Activated CD4-positive, alpha-beta T cell treated with anti-CD3 and anti-CD28 coated beads, Interleukin-2, amount 50 U/mL, for 24 hours (primary cell): ENCODE data around the gene ITFG1.

Source experiments
- DNase-seq, 2 donors: peaks; one replicate each; pipeline ENCODE4 v3.0.0-alpha.2; 2020; ENCODE audit warnings: low read depth in 1 of 2, low spot score in 1 of 2

Gene ITFG1

GRCh38 chr16:47460711-47461597, at the start of gene ITFG1, which contains the start of gene PHKB:
TSS of gene ITFG1 (minus strand) at chr16:47461063. CDS start at chr16:47461045, 18 bp downstream.
TSS of gene PHKB (plus strand) at chr16:47461331. CDS start at chr16:47461351, 20 bp downstream.
- peak; percentile 89 for DNase-seq

DNA sequence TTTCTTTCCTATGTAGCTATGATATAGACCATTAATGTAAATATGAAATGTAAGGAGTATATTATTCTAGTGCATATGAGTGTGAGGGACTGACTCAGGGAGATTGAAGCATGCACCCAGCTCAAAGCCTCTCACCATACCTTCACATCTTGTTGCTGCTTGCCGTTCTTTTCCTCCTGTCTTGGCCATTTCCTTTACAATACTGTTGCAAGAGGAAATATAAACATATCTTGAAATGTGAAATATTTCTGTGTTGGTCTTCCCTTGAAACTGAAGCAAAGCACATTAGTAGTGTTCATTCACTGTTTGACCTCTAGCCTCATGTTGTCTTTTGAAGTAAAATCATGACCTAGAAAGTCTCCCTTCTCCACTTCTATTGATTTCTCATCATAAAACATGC, 46.8 kb upstream of the ITFG1 start:
- DNase-seq, result no peak

GRCh38 chr16:47506800-47507199, 45.9 kb upstream of the ITFG1 start:
- DNase-seq, result no peak

GRCh38 chr16:47504599-47504998, 43.7 kb upstream of the ITFG1 start:
- DNase-seq, result no peak

DNA sequence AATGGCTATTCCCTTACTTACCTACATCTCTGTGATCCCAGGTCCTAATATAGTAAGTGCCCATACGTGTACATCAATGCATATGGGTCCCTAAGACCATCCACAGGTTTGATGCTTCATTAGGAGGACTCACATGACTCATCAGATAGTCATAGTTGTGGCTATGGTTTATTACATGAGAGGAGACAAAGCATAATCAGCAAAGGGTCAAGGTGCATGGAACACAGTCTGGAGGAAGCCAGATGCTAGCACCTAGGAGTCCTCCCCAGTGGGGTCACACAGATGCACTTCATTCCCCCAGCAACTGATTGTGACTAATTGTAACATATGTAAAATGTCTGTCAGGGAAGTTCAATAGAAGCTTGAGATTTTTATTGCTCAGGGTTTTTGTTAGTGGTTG, 43.1 kb upstream of the ITFG1 start:
- DNase-seq, result no peak

GRCh38 chr16:47499700-47500264, 38.9 kb upstream of the ITFG1 start:
- no peak for DNase-seq

GRCh38 chr16:47499080-47499699, 38.3 kb upstream of the ITFG1 start:
- no peak for DNase-seq

GRCh38 chr16:47493381-47494337, 32.8 kb upstream of the ITFG1 start:
- no peak for DNase-seq

DNA sequence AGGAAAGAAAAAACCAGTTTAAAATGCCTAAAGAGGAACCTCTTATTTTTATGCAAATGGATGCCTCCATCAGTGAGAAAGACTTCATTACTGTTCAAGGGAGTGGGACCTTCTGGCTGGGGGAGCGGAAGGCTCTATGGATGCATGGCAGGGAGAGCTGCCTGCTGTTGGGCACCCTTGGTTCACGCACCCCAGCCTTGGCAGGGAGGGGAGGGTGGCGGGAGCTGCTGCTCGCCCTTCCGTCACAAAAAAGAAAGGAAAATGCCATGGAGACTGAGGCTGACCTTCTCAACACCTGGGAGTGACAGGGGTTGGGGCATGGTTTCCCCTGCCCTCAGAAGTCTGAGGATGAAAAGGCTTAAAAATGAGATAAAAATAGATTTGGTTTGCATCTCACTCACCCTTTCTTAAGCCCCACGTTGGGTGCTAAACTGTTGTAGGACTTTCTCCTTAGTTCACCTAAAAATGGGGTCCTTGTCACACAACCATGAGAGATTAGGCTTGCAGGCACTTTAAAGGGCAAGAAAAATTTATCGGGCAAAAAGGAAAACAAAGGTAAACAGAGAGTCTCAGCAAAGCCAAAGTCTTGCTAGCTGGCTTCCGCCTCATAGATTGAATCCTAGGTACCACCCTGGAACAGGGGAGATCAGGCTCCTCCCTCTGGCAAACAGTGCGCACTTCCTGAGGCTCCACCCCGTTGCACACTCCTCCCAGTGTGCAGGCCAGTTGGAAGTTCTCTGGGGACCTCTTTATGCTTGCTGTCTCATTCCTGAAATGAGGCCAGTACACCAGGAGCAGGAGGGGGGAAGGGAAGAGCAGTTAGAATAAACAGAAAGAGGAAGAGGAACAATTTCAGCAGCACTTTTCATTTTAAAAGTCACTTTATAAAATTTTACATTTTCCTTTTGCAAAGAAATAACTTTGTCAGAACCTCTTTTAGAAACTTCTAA, 31.8 kb upstream of the ITFG1 start:
- no peak for DNase-seq

- DNase-seq, result no peak
These were observed 31.2 kb upstream of the ITFG1 start for GRCh38 chr16:47492036-47492427.

- no peak for DNase-seq
These were observed 29.6 kb upstream of the ITFG1 start for GRCh38 chr16:47490471-47490870.

GRCh38 chr16:47488051-47488450, 27.2 kb upstream of the ITFG1 start:
- no peak for DNase-seq

DNA sequence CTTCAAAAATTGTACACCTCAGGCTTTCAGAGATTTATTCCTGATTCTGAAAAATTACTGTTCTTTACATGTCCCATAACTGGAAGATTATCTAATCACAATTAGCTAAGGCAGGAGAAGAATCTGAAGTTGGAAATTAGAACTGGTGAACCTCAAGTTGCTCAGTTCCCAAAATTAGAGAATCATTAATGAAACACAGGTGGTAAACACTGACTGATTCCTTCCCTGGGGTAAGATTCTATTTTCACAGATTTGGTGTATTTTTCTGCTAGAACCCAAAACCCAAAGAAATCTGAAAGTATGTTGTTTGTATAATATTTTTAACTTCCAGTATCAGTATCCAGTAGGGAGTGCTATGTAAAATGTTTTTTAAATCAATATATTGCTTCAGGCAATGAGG, 26.0 kb upstream of the ITFG1 start:
- DNase-seq, result no peak

- DNase-seq, result no peak
These were observed 22.8 kb upstream of the ITFG1 start for GRCh38 chr16:47483616-47484015.

GRCh38 chr16:47481698-47482374, 21.0 kb upstream of the ITFG1 start:
- DNase-seq, result no peak

- DNase-seq, result no peak
These were observed 19.5 kb upstream of the ITFG1 start for GRCh38 chr16:47480410-47480809.

- no peak for DNase-seq
These were observed 16.8 kb upstream of the ITFG1 start for GRCh38 chr16:47477679-47478078.

DNA sequence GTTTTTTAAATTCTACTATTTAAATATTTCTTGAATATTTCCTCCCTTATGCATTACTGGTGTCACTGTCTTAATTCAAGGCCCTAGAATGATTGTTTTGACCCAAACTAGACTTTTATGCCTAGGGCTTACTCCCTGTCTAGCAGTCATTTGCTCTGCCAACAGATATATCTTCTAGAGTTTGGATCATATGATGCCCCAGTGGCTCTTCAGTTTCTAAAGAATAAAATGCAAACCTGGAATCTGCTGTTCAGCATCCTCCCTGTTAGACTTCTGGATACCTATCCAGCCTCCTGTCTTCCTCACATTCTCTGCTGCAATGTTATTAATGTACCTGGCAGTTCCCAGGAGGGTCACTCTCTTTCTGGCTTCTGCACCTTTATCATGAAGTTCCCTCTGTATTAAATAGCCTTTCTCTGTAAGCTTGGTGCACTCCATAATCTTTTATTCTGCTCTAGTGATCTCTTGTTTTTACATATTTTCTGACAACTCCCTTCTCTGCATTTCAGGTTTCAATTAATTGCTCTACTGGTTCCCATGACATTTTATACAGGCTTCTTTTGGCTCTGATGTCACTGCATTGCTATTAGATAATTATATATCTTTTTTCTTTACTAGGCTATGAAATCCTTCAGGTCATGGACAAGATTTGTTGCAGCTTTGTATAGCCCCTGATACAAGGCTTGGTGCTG, 15.9 kb upstream of the ITFG1 start:
- no peak for DNase-seq

GRCh38 chr16:47475786-47476185, 14.9 kb upstream of the ITFG1 start:
- DNase-seq, result no peak
